ENCODE data around the gene DIS3L2.
"Not testable (repeated sequence)": the region's sequence is repeated elsewhere in the genome, so short reads cannot be mapped to it uniquely, and the experiment has no call there.

DIS3L2 gene

DNA sequence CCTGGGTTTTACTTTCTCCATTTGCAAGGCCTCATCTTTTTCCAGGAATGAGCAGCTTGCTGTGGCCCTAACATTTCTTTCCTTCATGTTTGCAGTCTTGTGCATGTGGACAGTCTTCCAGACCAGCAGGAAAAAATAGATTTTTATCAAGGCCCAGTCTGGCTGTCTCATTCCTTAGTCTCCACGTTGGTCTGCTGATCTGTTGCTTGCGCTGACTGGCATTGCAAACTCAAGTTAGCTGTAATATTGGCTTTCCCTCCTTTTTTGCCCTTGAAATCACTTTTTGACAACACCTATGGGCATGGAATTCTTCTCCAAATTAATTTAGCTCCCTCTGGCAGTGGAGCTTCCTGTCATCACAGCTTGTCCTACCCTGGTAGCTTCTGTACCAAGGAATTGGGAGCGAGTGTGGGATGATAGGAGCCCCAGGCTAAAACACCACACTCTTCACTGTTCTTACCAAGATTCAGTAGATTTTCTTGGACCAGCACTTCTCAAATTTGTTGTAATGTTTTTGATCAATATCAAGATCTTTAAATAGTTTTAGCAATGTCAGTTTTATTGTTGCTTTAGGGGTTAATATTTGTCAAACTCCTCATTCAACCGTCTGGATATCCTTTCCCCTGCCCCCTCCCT lies 48.2 kb downstream of the DIS3L2 start:
- DNase-seq (ENCODE audit: low spot score), result no peak

DNA sequence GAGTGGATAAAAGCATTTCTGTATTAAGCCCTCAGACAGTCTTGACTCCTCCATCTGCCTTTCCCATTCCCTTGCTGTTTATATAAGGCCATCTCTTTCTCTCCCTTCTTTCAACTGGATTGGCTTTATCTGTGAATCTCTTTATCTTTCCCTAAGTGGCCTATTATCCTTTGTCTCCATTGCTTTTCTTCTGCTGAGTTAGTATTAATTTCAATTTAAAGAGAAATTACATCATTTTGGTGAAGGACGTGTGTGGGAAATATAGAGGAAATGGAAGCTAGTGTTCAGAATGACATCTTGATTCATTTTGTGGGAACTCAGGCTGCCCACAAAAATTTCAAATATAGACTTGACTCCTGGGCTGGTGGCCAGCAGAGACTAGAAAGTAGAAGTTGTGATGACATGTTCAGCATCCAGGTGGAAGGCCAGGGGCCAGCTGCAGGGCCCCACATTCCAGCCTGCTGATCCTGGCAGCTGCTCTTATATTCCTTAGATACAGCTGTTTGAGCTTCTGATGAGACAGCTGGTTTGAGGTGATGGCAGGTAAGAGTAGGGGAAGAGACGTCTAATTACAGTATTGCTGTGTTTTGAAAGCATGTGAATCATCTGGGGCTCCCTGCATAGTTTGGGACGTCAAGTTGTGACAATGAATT lies 52.3 kb downstream of the DIS3L2 start:
- peak; percentile 20 for DNase-seq (ENCODE audit: low spot score)

DNA sequence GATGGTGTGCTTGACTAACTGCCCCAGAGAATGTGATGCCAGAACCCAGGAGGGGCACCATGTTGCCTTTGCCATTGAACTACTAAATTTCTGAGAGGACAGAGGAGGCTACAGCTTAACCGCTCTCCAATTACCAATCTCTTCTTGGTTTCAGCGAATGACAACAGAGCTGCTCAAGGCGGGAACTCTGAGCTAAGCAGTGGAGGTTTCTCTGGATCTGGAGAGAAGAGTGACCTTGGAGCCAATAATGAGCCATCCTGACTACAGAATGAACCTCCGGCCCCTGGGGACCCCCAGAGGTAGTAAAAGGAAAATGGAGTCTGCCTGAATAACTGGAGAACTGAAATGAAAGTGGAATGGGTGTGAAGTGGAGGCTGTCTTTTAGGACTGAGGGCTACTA lies 53.2 kb downstream of the DIS3L2 start:
- no peak for DNase-seq (ENCODE audit: low spot score)

DNA sequence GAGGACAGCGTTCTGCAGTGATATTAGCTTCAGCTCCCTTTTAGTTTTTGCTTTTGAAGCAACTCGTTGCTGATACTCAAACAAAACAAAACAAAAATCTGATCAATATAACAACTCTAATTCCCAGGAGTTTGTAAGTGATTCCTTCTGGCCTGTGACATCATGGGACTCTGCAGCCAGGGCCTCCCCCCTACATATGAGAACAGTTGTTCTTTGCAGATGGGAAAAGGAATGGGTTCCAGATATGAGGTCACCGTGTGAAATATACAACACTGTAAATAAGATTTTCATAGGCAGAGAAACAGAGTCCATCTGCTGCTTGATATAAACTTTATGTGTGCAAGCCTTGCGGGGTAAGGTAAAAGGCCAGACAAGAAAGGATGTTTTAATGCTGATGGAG lies 56.7 kb downstream of the DIS3L2 start:
- DNase-seq (ENCODE audit: low spot score), result no peak

DNA sequence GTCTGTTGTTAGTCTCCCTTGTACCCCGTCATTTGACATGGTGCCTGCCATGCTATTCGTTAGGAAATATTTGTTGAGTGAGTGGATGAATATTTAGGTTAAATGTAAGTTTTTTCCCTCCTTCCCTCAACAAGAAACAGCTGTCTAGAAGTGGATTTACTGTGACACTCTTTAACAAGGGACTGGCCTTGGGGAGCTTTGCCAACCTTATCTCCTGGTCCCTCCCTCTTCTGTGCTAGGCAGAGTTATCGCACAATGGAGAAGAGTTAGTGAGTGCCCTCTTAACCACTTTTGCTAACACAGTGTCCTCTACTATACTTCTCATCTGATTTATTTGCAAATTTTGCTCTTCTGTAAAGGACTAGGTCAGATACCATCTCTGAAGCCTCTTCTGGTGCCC lies 61.2 kb downstream of the DIS3L2 start:
- DNase-seq (ENCODE audit: low spot score), result no peak

DNA sequence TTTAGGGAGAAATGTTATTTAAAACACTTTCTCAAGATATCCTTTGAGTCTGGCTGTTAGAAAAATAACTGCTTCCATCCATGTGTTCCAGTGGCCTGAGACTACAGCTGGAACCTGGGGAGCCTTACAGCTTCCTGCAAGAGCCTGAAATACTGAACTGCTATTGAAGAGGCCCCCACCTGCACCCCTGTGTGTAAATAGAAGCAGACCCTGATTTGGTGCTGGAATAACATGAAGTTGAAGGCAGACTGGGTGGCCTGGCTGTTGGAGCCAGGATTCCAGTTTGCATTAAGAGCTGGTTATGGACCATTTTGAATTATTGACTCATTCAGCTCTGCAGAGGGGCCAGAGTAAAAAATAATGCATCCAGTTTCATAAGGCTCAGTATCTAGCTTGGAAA lies 61.9 kb downstream of the DIS3L2 start:
- DNase-seq (ENCODE audit: low spot score), result no peak

DNA sequence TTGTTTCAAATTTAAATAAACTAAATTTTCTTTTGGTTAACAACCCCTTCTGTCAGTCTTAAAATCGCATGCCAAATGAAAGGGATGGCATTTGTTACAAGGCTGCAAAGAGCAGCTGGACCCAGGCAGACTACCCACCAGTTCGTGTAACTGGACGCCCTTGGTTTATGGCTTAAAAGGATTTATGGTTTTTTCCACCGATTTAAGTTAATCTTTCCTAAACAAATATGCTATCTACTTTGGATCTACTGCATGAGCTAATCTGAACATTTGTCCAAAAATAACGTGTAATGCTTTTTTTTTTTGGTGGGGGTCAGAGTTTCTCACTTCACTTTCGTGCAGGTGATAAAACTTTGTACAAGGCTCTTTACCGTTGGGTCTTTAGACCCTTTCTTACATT lies 62.9 kb downstream of the DIS3L2 start:
- DNase-seq (ENCODE audit: low spot score), result no peak

DNA sequence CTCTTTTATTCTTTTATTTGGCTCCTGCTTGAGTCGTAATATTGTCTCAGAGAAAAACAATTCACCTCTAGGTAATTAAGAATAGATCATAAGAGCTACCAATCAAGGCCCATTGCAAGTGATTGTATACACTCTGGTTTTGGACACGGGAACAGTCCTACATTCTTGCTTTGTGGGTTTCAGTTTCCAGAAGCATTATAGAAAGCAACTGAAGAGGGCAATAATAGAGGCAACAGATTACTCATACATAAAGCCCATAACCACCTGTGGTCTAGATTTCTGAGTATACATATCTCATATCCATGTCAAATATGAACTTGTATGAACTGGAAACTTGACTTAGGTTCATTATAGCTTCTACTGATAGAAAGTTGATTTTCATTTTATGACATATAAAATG lies 65.4 kb downstream of the DIS3L2 start:
- no peak for DNase-seq (ENCODE audit: low spot score)

DNA sequence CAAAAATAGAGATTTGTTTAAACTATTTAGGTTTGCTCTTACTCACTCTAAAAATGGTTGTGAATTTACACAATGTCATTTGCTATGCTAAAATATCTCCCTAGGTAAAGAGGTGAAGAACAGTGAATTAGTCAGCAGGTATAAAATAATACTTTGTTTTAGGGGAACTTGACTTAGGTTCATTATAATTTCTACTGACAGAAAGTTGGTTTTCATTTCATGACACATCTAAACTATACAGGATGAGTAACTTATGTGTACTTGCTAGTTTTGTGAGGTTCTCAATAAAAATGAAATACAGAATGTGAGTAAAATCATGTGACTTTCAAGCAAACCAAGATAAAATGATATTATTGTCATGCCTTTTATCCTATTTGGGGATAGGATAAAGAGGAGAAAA lies 66.0 kb downstream of the DIS3L2 start:
- no peak for DNase-seq (ENCODE audit: low spot score)

DNA sequence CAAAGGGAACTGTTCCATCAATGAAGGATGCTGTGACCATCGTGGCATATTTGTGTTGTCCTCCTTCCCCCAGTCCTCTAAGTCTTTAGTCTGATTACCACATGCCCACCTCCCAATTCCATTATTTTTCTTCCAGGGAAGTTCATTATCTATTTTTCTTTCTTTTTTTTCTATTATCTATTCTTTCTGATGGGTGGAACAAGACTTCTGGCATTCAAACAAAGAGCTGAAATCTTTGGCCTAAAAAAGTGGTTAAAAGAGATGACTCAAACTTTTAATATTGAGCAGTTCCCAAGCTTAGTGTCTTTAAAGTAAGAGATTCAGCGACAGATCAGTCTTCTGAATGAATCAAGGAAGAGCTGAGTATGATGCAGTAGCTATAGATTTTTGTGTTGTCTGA lies 66.6 kb downstream of the DIS3L2 start:
- no peak for DNase-seq (ENCODE audit: low spot score)

DNA sequence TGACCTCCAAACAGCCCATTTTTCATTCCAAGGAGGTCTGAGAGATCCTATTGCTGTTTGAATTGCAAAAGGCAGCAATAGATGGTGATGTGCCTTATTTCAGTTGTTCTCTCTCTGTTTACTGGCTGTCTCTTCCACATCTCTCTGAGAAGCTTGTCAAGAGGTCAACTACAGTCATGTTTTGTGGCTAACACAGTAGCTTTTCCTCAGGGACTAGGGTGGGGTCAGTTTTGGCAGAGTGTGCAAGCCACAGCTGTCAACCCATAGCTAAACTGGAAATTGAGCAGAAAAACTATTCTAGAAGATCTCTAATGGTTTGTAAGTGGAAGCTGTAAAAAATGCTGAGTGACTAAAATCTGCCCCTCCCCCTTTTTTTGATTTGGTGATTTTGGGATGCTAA lies 67.1 kb downstream of the DIS3L2 start:
- DNase-seq (ENCODE audit: low spot score), result no peak

DNA sequence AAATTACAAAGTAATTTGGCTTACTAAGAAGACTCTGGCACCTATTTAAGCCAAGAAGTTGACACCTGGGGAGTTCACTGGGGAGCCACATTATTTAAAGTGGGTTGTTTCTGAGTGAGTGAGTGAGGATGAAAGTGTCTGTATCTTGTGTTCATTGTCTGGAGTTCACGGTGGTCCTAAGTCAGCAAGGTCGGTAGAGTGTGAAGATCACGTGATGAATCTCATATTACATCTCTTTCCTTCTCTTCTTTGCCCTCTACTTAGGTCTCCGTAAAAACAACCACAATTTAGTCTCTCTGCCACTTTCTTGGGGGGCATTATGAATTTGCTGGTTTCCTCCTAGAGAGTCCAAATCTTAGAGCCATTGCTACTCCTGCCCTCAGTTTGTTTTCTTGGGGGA lies 67.8 kb downstream of the DIS3L2 start:
- no peak for DNase-seq (ENCODE audit: low spot score)

DNA sequence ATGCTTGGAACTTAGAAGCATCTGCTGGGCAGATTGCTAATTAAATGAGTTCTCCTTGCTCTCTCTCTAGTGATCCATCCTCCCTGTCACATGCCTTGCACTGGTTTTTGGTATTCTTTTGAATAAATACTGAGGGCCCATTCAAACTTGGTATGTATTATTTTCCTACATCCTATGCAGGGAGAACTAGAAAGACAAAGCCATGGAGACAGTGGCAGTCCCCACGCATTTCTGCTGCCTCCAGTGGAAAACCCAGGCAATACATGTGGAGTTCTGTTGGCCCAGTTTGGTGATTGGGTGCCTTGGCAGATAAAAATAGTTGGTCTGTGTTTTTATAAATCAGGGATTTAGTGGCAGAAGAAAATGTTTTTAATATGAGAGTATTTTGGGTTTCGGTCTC lies 68.7 kb downstream of the DIS3L2 start:
- DNase-seq (ENCODE audit: low spot score), result peak; percentile 6

DNA sequence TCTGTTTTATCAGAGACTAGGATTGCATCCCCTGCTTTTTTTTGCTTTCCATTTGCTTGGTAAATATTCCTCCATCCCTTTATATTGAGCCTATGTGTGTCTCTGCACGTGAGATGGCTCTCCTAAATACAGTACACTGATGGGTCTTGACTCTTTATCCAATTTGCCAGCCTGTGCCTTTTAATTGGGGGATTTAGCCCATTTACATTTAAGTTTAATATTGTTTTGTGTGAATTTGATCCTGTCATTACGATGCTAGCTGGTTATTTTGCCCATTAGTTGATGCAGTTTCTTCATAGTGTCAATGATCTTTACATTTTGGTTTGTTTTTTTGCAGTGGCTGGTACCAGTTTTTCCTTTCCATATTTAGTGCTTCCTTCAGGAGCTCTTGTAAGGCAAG lies 73.8 kb downstream of the DIS3L2 start:
- DNase-seq (ENCODE audit: low spot score), result not testable (repeated sequence)

DNA sequence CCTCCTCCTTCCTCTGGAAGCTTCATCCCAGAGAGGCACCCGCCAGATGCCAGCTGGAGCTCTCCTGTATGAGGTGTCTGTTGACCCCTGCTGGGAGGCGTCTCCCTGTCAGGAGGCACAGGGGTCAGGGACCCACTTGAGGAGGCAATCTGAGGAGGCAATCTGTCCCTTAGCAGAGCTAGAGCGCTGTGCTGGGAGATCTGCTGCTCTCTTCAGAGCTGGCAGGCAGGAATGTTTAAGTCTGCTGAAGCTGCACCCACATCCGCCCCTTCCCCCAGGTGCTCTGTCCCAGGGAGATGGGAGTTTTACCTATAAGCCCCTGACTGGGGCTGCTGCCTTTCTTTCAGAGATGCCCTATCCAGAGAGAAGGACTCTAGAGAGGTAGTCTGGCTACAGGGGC lies 75.4 kb downstream of the DIS3L2 start:
- DNase-seq (ENCODE audit: low spot score), result not testable (repeated sequence)

DNA sequence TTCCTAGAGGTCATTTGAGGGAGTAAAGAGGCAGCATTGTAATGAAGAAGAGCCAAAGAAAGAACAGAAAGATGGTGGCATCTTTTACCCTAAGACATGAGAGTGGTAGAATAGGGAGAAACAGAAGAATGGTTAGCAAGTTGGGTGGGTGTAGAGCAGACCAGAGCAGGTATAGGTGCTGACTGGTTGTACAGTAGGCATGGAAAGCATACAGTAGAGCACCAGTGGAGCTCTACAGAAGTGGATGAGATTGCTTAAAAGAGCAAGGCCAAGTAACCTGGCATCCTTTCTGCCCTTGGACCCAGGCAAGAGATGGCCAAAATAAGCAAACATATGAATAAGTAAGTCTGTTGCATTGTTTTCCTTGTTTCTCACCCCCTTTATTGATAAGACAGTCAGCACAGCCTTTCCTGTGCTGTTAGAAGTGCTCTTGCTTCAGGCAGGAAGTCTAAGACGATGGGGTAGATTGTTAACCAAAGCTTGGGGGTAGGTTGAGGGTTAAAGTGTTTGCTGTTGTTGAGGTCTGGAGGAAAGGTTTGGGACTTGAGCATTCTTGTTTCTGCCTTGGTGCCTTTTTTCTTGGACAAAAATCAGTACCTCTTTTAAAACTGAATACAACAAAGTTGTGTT lies 76.9 kb downstream of the DIS3L2 start:
- DNase-seq (ENCODE audit: low spot score), result no peak

DNA sequence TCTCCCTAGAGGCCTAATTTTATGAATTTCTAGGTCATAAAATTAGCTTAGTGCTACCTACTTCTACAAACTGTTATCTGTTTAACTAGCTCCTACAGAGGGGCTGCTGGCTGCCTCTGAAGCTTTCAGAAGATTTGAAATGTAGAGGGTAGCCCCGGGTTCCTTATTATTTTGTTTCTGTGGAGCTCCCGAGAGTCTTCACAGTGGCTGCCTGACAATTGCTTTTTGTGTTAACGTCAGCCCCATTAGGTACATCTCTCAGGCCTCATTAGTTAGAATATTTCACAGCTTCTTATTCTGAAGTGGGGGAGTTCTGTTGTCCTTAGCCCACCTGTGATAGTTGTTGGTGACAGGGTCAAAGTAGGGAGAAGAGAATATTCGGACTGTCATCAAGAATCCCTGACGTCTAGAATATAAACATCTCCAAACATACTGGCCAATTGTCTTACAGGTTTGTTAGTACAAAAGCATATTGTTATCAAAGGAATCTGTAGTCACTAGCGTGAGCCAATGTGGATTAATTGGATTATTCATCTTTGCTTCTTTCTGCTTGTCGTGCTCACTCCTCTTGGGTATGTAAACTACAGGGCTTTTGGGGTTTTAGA lies 77.5 kb downstream of the DIS3L2 start:
- no peak for DNase-seq (ENCODE audit: low spot score)

DNA sequence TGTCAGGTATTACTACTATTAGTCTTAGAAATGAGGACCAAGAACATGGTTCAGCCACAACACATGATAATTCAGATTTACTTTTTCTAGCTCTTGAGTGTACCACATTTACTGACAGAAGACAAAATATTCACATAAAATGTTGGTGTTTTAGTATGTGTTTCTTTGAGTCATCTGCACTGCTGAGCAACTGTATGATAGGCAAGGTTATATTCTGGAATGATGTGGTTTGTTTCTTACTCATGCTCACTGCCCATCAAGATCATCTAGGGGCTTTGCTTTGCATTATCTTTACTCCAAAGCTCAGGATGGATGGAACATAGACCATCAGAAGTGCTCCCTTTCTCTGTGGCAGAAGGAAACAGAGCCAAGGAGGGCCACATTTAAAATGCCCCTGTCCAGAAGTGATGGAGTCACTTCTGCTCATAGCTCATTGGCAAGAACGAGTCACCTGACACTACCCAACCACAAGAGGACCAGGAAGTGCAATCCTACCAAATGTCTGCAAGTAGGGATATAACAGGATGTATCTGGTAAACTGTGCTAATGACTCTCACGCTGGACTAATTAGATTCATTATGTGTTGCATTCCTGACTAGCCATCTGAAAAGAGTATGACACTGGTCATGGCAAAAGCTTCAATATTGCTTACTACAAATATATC lies 81.5 kb downstream of the DIS3L2 start:
- DNase-seq (ENCODE audit: low spot score), result peak; percentile 38

DNA sequence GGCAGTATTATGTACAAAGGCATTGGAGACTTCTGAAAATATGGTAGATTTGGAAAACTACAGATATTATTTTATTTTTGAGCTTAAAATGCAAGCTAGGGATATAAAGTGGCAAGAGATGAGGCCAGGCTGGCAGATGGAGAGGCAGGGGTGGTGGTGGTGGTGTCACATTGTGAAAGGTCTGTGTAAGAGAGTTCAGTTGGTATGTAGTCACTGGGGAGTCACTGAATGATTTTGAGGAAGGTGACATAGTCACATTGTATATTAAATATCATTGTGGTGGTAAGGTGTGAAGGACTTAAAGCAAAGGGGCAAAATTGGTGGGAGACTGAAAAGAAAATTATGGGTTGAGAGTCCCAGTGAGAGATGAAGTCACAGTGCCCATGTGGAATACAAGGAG lies 82.5 kb downstream of the DIS3L2 start:
- DNase-seq (ENCODE audit: low spot score), result no peak

DNA sequence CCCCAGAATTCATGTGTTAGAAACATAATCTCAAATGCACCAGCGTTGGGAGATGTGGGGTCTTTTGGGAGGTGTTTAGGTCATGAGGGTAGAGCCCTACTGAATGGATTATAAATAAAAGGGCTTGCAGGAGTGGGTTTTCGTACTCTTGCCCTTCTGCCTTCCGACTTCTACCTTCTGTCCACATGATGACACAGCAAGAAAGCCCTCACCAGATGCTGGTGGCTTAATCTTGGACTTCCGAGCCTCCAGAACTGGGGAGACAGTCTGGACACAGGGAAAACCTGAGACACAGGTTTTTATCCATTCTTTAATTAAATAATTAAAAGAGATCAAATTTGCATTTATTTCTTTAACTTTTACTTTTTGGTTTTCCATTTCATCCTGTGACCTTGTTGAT lies 87.8 kb downstream of the DIS3L2 start:
- no peak for DNase-seq (ENCODE audit: low spot score)

DNA sequence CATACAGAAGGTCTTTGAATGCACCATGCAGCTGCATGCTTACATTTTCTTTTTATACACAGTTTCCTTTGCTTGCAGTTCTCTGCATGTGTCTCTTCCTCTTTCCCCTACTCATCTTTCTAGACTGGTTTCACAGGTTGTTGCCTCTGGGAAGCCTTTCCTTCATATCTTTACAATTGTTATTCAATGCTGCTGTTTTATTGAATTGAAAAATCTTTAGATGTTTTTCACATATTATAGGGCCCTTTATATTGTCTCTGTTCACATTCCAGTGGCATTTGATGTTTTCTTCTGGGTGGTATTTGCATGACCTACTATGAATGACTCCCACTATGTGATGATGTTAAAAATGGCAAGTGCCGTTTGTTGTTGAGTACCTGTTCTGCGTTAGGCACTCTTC lies 91.1 kb downstream of the DIS3L2 start:
- DNase-seq (ENCODE audit: low spot score), result no peak

DNA sequence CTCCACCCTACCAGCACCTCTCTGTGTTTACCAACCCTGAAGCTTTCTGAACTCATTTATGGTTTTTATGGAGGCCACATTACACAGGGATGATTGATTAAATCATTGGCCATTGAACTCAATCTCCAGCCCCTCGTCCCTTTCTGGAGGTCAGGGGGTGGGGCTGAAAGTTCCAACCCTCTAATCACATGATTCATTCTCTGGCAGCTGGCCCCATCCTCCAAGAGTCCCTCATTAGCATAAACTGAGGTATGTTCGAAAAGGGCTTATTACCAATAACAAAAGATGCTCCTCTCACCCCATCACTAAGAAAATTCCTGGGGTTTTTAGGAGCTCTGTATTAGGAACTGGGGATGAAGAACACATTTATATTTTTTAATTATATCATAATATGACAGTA lies 92.3 kb downstream of the DIS3L2 start:
- DNase-seq (ENCODE audit: low spot score), result no peak
